ENCODE results near the gene FKBP1A. TPM values are rescaled to one million over a fixed set of nuclear protein-coding genes. Genes with fewer than 3 reads are reported as not detected.

The FKBP1A gene
- total and polyA plus RNA-seq, 9 of the 15 experiments (the other 6 are each of a cell fraction or from before 2014, with no cell fraction given): 48.8 to 502 (median 89.6) TPM

DNA sequence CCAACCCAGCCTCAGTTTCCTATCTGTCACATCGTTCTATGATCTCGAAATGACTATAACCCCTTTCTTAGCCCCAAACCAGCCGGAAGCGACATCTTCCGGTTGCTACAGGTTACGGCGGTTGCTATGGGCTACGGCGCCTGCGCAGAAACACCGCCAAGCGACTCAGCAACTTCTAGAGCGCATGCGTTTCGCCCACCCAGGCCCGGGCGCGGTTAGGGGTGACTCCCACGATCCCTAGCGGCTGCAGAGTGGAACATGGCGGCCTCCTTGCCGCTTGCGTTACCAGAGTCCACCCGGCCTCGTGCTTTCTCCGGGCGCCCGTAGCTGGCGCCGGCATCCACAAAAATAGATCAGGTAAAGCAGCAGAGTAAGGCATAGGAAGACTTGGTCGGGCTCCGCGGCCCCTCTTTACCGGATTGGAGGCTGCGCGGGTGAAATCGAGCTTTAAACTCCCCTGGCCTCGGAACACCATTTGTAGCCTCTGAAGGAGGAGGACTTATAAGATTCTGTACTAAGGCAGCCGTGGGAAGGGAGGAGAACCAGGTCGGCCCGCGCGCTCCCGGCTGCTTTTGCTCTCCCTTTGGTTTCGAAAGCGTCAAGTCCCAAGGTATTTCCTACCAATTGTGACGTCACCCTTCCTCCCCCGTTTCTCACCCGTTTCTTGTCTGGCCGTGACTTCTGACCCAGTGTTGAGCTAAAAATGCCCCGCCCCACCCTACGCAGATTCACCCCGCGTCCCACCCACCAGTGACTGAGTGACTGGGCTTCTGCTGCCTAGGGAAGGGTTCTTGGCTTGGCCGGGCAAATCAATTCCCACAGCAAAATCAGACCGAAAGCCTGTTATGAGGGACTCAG is 67.5 kb downstream of the FKBP1A start (continued):
- TF ChIP-seq ZNF407 (IDR thresholded peaks at IDR 0.05; ENCODE audit: low read depth) (no peak), PYGO2 (tag; IDR thresholded peaks at IDR 0.05) (no peak), KDM4B (IDR thresholded peaks at IDR 0.05; ENCODE audit: borderline replicate concordance in 2 of 2, low read depth in 1 of 2) (no peak), MTA1 (IDR thresholded peaks at IDR 0.05; ENCODE audit: borderline replicate concordance) (peak; percentile 51; the same call in 1 of the 2 replicates), BDP1 (IDR thresholded peaks at IDR 0.05; ENCODE audit: insufficient read depth, insufficient read length) (no peak), MXI1 (IDR thresholded peaks at IDR 0.05; ENCODE audit: low read depth, low read length) (peak; percentile 100), CAMTA2 (CRISPR knock-in tag; conservative IDR thresholded peaks at IDR 0.05) (no peak), ZNF740 (CRISPR knock-in tag; IDR thresholded peaks at IDR 0.05) (no peak), ZNF740 (tag; IDR thresholded peaks at IDR 0.05) (no peak), MIER1 (IDR thresholded peaks at IDR 0.05; ENCODE audit: low read depth) (no peak), KLF13 (tag; IDR thresholded peaks at IDR 0.05; ENCODE audit: borderline replicate concordance, low read depth) (no peak)
- TF ChIP-seq, protein P1, sequence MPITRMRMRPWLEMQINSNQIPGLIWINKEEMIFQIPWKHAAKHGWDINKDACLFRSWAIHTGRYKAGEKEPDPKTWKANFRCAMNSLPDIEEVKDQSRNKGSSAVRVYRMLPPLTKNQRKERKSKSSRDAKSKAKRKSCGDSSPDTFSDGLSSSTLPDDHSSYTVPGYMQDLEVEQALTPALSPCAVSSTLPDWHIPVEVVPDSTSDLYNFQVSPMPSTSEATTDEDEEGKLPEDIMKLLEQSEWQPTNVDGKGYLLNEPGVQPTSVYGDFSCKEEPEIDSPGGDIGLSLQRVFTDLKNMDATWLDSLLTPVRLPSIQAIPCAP (CRISPR knock-in tag; IDR thresholded peaks at IDR 0.05; ENCODE audit: borderline replicate concordance): no peak
- TF ChIP-seq, protein P2, sequence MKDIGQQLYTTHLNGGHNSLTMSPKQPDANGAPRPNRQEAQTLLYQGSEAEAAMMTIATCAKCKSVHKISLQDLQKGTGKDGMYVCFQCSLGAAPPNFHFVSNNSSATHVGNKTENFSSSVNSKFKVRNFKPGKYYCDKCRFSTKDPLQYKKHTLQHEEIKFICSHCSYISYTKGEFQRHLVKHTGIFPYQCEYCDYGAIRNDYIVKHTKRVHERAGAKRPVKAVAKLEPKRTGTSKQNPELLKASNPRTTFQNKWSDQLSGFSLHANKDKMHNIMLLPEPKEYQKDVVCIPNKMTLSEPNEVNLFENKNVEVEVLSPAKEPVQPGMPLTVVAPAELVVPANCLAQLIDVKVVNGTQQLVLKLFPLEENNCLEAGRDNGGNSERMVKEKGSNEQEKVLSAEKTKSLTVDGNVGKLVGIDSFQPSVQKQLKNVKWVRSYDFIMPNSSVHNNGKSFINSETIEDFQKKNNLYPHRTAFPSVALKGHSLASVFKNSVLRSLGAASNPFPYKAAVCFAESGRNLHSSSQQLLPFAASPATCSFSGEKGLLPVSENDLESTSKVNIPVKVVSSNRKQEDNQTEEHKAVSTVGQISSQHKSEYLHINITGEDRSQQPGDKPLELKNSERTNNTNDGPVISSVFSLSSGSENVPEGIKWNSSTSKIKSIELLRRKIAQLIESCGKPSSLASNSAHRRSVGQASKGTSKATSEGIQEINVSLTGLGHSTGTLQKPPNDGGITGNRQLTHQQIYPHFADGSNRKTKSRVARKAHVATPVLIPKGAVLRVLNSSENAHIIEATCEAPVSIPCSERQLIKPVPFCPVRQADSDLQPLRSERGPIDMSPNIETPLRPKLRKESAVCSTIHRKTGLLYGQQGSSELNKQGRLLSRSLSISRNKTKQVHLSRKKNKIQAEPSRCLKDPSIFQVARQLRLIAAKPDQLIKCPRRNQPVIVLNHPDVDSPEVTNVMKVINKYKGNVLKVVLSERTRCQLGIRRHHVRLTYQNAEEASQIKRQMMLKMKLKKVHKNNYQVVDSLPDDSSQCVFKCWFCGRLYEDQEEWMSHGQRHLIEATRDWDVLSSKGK (CRISPR knock-in tag; IDR thresholded peaks at IDR 0.05): no peak

Data from K562 (cell line).